T1000 (cell line): ENCODE measurements around the gene GPR158.

Experiments used
- DNase-seq: peaks from one replicate; lab custom pipeline; 2025; ENCODE audit warnings: mixed read lengths; lab: John Stamatoyannopoulos, UW

Gene GPR158

DNA sequence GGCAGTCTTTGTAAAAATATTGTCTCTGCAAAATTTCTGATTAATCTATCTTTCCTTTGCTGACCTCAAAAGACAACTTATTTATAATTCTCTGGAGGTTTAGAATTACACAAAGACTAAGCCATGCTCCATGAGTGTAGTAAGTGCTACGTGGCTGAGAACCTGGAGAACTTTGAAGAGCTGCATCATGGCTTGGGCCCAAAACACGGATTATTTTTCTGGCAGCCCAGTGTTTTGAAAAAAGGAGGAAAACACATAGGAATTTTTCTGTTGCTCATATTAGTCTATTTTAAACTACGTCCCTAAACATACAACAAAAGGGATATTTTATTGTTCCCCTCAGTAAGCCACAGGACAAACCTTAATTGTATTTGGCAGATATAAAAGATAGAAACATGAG is 398.5 kb downstream of the GPR158 start:
- no peak for DNase-seq

- DNase-seq = no peak
These were observed 400.5 kb downstream of the GPR158 start for GRCh38 chr10:25575343-25575742.

GRCh38 chr10:25578061-25578460 is 403.3 kb downstream of the GPR158 start:
- no peak for DNase-seq

DNA sequence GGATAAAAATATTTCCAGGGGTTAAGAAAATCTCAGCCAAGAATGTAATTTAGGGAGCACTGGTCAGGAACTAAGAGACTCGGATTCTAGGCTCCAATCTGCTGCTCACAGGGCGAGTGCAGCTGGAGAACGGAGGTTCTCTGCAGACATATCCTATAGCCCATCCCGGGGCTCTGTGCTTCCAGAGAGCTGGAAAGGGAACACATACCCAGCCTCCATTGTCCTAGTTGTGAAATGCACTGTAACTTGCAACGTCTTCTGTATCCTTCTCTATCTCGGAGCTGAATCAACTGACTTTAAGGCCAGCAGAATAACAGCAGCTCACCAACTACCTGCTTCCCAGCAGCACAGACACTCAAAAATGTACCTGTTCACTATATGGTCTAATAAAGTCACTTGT is 408.2 kb downstream of the GPR158 start:
- no peak for DNase-seq

DNA sequence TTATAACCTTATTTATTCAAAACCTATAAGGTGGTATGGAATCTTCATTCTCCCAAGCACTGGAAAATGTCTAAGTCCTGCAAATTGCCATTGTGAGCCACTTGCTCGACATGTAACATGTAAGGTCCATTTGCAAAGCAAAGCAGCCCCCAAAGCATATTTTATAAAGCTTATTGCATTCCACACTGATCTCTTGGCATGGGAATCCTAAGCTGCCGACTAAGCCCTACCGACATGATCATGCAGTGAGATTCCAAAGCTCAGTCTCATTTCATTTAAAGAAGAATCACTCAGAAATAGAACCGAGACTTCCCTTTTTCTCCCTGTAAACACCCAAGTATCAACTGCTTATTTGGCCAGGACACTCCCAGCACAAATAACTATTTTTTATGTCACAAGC is 425.9 kb downstream of the GPR158 start:
- no peak for DNase-seq

DNA sequence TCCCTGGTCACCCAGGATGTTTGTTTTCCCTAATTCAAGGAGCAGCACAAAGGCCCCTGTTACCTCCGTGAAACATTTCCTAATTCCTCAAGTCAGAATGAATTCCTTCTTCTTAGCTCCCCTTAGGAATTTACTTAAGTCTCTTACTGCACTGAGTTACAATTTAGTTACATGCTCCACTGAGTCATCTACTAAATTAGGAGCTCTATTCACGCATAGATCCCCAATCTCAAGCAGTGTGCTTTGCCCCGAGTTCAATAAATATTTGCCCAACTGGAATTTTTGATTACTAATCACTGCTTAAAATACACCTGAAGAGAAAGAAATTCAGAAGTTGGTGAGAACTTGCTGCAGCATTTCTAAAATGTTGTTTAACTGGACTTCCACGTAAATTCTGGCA is 429.8 kb downstream of the GPR158 start:
- no peak for DNase-seq

DNA sequence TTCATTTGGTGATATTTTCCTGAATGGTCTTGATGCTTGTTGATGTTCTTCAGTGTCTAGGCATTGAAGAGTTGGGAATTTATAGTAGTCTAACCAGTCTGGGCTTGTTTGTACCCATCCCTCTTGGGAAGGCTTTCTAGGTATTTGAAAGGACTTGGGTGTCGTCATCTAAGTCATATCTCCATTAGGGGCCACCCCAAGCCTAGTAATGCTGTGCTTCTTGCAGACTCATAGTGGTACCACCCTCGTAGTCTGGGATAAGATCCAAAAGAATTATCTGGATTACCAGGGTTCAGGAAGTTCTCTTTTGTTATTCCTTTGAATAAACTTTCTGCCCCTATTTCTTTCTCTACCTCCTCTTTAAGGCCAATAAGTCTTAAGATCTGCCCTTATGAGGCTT is 439.9 kb downstream of the GPR158 start:
- no peak for DNase-seq

DNA sequence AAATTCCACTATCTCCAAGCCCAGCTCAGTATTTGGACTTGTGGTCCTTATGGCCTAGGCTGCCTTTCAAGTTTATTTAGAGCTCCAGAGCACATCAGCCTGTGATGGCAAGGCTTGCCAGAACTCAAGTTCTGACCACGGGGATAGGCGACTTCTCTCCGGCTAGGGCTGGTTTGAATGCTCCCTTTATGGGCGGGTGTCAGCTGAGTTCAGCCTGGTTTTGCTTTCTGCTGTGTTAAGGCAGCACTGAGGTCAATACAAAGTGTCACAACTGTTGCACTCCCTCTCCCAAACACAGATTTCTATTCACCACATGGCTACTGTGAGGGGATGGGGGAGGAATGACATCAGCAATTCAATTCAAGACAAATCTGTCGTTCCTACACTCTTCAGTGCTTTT is 441.1 kb downstream of the GPR158 start:
- no peak for DNase-seq

GRCh38 chr10:25616903-25617592 is 442.2 kb downstream of the GPR158 start:
- DNase-seq = no peak

DNA sequence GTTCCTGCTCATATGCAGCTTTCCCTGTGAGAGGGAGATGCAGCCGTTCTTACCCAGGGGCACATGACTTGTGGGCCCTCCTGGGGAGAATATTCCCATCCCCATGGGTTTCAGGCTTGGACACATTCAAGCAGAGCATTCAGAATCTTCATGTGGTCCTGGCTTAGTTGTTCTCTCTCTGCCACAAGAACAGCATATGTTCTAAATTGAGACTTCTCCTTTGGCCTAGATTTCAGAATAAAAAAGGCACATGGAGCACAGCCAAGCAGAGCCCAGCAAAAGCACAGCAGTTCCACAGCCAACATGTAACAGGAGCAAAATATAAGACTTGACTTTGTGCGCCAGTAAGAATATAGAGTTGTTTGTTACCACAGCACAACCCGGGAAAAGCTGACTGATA is 452.8 kb downstream of the GPR158 start:
- no peak for DNase-seq

DNA sequence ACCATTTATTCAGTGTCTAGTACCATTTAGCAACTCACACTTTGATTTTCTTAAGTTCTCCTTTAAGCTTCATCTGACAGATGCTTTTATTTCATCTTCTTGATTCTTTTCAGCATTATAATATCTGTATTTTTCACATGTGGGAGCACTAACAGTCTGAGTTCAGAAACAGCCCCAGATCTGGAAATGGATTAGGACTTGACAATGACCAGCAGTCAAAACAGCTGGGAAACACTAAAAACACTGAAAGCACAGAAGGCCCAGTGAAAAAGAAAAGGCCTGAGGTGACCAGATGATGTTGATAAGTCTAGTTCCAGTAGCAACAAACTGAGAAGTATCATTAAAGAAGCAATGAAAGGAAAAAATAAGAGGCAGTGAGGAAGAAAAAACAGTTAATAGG is 454.5 kb downstream of the GPR158 start:
- DNase-seq = no peak

- no peak for DNase-seq
These were observed 456.7 kb downstream of the GPR158 start for GRCh38 chr10:25631471-25631870.

GRCh38 chr10:25632802-25633201 is 458.0 kb downstream of the GPR158 start:
- no peak for DNase-seq

- DNase-seq = no peak
These were observed 458.7 kb downstream of the GPR158 start for GRCh38 chr10:25633542-25633941.

- DNase-seq = no peak
These were observed 464.8 kb downstream of the GPR158 start for GRCh38 chr10:25639646-25640045.

- DNase-seq = no peak
These were observed 466.8 kb downstream of the GPR158 start for GRCh38 chr10:25641595-25641994.

DNA sequence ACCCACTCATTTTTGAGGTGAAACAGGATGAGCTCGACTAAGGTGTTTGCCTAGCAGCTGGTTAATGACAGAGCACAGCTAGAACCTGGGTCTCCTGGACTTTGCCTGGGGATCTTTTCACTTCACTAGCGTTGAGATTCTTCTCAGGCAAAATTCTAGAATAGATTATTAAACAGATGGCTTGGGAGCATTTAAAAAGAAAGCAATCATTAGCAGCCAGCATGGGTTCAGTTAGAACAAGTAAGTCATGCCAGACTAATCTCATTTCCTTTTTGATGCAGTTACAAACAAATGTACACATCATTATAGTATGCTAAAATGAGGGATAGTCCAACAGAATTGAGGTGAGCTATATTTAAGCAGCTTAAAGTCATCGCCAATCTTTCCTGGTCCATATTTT is 467.9 kb downstream of the GPR158 start:
- DNase-seq = no peak

DNA sequence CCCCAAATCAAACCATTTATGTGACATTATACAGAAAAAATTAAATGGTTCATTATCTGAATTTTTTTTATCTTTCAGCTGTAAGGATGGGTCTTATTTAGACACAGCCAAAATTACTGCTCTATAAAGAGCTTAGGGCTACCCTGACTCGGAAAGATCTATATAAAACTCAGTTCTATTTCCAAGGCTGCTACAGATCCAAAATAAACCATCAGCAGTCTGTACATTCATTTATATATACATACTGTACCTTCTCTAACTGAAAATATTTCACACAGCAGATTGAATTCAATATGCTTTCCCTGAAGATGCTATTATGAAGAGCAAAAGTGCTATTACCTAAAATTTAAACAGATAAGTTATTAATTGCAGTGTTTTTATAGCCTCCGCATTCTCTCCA is 471.6 kb downstream of the GPR158 start:
- no peak for DNase-seq

GRCh38 chr10:25651534-25651933 is 476.7 kb downstream of the GPR158 start:
- no peak for DNase-seq
